ENCODE measurements around the gene CFAP251. TPM values are rescaled to one million over a fixed set of nuclear protein-coding genes. Genes with fewer than 3 reads are reported as not detected.

The CFAP251 gene
- total and polyA plus RNA-seq, 2 donors = 1.2 to 2.0 TPM

DNA sequence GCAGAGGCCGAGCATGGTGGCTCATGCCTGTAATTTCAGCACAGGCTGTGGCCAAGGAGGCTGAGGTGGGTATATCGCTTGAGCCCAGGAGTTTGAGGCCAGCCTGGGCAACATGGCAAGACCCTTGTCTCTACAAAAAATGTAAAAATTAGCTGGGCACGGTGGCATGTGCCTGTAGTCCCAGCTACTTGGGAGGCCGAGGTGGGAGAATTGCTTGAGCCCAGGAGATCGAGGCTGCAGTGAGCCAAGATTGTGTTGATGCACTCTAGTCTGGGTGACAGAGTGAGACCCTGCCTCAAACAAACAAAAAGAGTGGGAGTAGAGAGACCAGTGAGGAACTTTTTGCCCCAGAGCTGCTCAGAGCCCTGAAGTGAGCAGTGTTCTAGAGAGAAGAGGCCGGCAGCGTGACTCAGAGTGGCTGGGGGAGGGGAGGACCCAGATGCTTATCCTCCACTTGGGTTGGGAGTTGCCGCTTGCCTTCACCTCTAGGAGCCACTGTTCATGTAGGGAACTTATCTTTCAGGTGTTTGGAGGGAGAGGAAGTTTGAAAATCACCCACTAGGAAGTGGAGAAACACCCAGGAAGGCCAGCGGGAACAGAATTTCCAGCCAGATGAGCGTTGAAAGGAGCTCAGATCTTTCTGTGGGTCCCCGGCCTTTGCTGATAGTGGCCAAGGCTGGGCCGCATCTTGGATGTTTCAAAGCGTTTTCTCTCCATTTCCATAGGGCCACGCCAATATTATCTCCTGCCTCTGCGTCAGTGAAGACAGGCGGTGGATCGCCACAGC, 15.3 kb downstream of the CFAP251 start:
- Histone ChIP-seq H3K36me3 (ENCODE audit: control insufficient read depth in 2 of 2, insufficient read depth in 2 of 2, low read length in 1 of 2) (peaks cover 0 to 6% of the 10 kb centered on the region in 2 donors), H3K4me1 (ENCODE audit: control insufficient read depth in 2 of 2, insufficient read depth in 2 of 2, low read length in 2 of 2) (peaks cover 3 to 15% of the 10 kb centered on the region in 2 donors), H3K27ac (ENCODE audit: low read depth in 1 of 2, low read length in 1 of 2) (no peak overlapping the region), H3K9me3 (ENCODE audit: control insufficient read depth in 2 of 2, insufficient read depth in 1 of 2, low read length in 1 of 2) (peaks cover 0 to 4% of the 10 kb centered on the region in 2 donors), H3K27me3 (ENCODE audit: control insufficient read depth in 2 of 2, insufficient read depth in 1 of 2, low read length in 1 of 2) (no peaks in the 10 kb centered on the region), H3K4me3 (ENCODE audit: low read length in 2 of 2) (no peak overlapping the region)
- 93% methylated on average over 17 of the region's 17 CpGs for WGBS
- DNase-seq (ENCODE audit: low read depth in 6 of 9, low spot score in 9 of 9) = peak in 3 of 9 donors; percentile 15 to 47 (median 20)

- peaks cover 0 to 4% of the 10 kb centered on the region in 2 donors for H3K9me3 ChIP-seq (ENCODE audit: control insufficient read depth in 2 of 2, insufficient read depth in 1 of 2, low read length in 1 of 2)
- no peak overlapping the region for H3K27ac ChIP-seq (ENCODE audit: low read depth in 1 of 2, low read length in 1 of 2)
- peaks cover 0 to 6% of the 10 kb centered on the region in 2 donors for H3K36me3 ChIP-seq (ENCODE audit: control insufficient read depth in 2 of 2, insufficient read depth in 2 of 2, low read length in 1 of 2)
- WGBS = over 99% methylated on average over 2 of the region's 2 CpGs
- peaks cover 3 to 18% of the 10 kb centered on the region in 2 donors for H3K4me1 ChIP-seq (ENCODE audit: control insufficient read depth in 2 of 2, insufficient read depth in 2 of 2, low read length in 2 of 2)
- no peak overlapping the region for H3K4me3 ChIP-seq (ENCODE audit: low read length in 2 of 2)
- no peak for DNase-seq (ENCODE audit: low read depth in 6 of 9, low spot score in 9 of 9)
- H3K27me3 ChIP-seq (ENCODE audit: control insufficient read depth in 2 of 2, insufficient read depth in 1 of 2, low read length in 1 of 2) = no peaks in the 10 kb centered on the region
Observed at GRCh38 chr12:121934309-121934664, 15.9 kb downstream of the CFAP251 start.

- DNase-seq (ENCODE audit: low read depth in 6 of 9, low spot score in 9 of 9) = peak in 1 of 9 donors; percentile 25
- no peak overlapping the region for H3K27ac ChIP-seq (ENCODE audit: low read depth in 1 of 2, low read length in 1 of 2)
- peaks cover 0 to 4% of the 10 kb centered on the region in 2 donors for H3K9me3 ChIP-seq (ENCODE audit: control insufficient read depth in 2 of 2, insufficient read depth in 1 of 2, low read length in 1 of 2)
- peaks cover 0 to 6% of the 10 kb centered on the region in 2 donors for H3K36me3 ChIP-seq (ENCODE audit: control insufficient read depth in 2 of 2, insufficient read depth in 2 of 2, low read length in 1 of 2)
- H3K27me3 ChIP-seq (ENCODE audit: control insufficient read depth in 2 of 2, insufficient read depth in 1 of 2, low read length in 1 of 2) = no peaks in the 10 kb centered on the region
- H3K4me1 ChIP-seq (ENCODE audit: control insufficient read depth in 2 of 2, insufficient read depth in 2 of 2, low read length in 2 of 2) = peaks cover 3 to 22% of the 10 kb centered on the region in 2 donors
- 76% methylated on average over 7 of the region's 7 CpGs for WGBS
- H3K4me3 ChIP-seq (ENCODE audit: low read length in 2 of 2) = no peak overlapping the region
Observed at GRCh38 chr12:121937654-121938053, 19.3 kb downstream of the CFAP251 start.

DNA sequence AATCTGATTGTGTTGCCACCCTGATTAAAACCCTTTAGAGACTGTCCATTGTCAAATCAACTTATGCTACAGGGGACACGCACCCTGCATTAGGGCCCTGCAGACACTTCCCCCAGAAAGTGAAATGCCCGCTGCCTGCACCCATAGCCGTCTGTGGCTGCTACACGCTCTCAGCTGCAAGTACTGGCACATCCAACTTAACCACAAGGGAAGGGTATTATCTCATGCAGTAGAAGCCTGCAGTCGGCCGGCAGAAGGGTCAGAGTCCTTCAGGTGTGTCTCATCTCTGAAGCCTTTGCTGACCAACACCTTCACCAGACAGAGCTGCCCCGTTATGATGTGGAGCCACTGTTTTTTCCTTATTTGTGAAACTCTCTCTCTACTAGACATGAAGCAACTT, 20.8 kb downstream of the CFAP251 start:
- Histone ChIP-seq H3K9me3 (ENCODE audit: control insufficient read depth in 2 of 2, insufficient read depth in 1 of 2, low read length in 1 of 2) (peaks cover 0 to 4% of the 10 kb centered on the region in 2 donors), H3K27ac (ENCODE audit: low read depth in 1 of 2, low read length in 1 of 2) (no peak overlapping the region)

DNA sequence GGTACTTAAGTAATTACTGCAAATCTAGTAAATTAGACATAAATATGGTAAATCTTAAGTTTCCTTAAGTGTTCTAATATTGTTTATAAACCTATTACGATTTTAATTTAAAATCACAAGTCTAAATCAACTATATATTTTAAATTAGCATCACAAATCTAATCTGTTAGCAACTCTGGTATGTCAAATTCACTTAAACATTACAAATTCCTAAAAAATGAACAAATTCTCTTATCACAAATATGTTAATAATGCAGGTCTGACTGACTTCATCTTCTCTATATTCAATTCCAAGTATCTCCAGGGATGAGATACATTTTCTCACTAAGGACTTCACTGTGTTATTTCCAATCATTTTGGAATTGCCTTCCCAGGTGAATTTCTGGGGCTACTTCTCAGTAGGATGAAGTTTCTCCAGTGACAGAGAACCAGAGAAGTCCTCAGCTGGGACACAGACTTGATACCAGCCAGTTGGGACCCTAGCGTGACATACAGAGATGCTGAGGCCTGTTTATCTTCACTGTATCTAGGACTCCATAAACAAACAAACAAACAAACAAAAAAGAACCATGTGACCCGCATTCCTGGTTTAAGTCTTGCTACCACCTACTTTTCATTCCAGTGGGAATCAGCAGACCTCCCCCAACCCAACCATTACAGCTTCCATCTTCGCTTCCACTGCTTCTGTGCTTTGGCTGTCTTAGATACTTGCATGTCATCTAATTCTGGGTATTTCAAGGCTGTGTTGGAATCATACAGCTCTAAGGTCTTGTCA, 21.8 kb downstream of the CFAP251 start:
- 85% methylated on average over 4 of the region's 4 CpGs for WGBS
- Histone ChIP-seq H3K9me3 (ENCODE audit: control insufficient read depth in 2 of 2, insufficient read depth in 1 of 2, low read length in 1 of 2) (peaks cover 0 to 4% of the 10 kb centered on the region in 2 donors), H3K4me3 (ENCODE audit: low read length in 2 of 2) (no peak overlapping the region), H3K4me1 (ENCODE audit: control insufficient read depth in 2 of 2, insufficient read depth in 2 of 2, low read length in 2 of 2) (peaks cover 3 to 11% of the 10 kb centered on the region in 2 donors), H3K27ac (ENCODE audit: low read depth in 1 of 2, low read length in 1 of 2) (no peak overlapping the region), H3K27me3 (ENCODE audit: control insufficient read depth in 2 of 2, insufficient read depth in 1 of 2, low read length in 1 of 2) (no peaks in the 10 kb centered on the region), H3K36me3 (ENCODE audit: control insufficient read depth in 2 of 2, insufficient read depth in 2 of 2, low read length in 1 of 2) (peaks cover 0 to 6% of the 10 kb centered on the region in 2 donors)
- no peak for DNase-seq (ENCODE audit: low read depth in 6 of 9, low spot score in 9 of 9)

More for the DNA sequence above, 20.8 kb downstream of the CFAP251 start:
- peaks cover 0 to 6% of the 10 kb centered on the region in 2 donors for H3K36me3 ChIP-seq (ENCODE audit: control insufficient read depth in 2 of 2, insufficient read depth in 2 of 2, low read length in 1 of 2)
- peak in 3 of 9 donors; percentile 26 to 58 (median 31) for DNase-seq (ENCODE audit: low read depth in 6 of 9, low spot score in 9 of 9)
- H3K27me3 ChIP-seq (ENCODE audit: control insufficient read depth in 2 of 2, insufficient read depth in 1 of 2, low read length in 1 of 2) = no peaks in the 10 kb centered on the region
- H3K4me3 ChIP-seq (ENCODE audit: low read length in 2 of 2) = no peak overlapping the region
- WGBS = 11% methylated on average over 7 of the region's 7 CpGs
- H3K4me1 ChIP-seq (ENCODE audit: control insufficient read depth in 2 of 2, insufficient read depth in 2 of 2, low read length in 2 of 2) = peaks cover 3 to 11% of the 10 kb centered on the region in 2 donors

GRCh38 chr12:121942145-121942718, 23.8 kb downstream of the CFAP251 start:
- no peaks in the 10 kb centered on the region for H3K27me3 ChIP-seq (ENCODE audit: control insufficient read depth in 2 of 2, insufficient read depth in 1 of 2, low read length in 1 of 2)
- WGBS = 96% methylated on average over 15 of the region's 15 CpGs

DNA sequence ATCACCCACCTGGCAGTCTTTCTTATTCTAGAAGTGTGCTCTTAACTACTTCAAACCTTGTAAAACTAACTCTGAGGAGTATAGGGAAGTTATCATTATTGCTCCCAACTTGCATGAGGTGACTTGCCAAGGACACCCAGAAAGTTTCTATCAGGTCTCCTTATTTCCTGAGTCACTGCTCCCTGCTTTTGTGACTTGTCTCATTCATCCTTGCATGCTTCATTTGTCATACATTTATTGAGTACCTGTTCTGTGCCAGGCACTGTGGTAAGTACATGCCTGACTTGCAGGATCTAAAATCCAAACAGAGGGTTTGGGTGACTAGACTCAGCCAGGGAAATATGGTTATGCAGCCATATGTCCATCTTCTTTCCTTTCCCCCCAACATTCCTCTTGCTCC, 25.5 kb downstream of the CFAP251 start:
- Histone ChIP-seq H3K27me3 (ENCODE audit: control insufficient read depth in 2 of 2, insufficient read depth in 1 of 2, low read length in 1 of 2) (no peaks in the 10 kb centered on the region), H3K4me3 (ENCODE audit: low read length in 2 of 2) (no peak overlapping the region), H3K36me3 (ENCODE audit: control insufficient read depth in 2 of 2, insufficient read depth in 2 of 2, low read length in 1 of 2) (no peaks in the 10 kb centered on the region), H3K4me1 (ENCODE audit: control insufficient read depth in 2 of 2, insufficient read depth in 2 of 2, low read length in 2 of 2) (peaks cover 0 to 8% of the 10 kb centered on the region in 2 donors), H3K27ac (ENCODE audit: low read depth in 1 of 2, low read length in 1 of 2) (no peak overlapping the region), H3K9me3 (ENCODE audit: control insufficient read depth in 2 of 2, insufficient read depth in 1 of 2, low read length in 1 of 2) (peaks cover 0 to 5% of the 10 kb centered on the region in 2 donors)
- no peak for DNase-seq (ENCODE audit: low read depth in 6 of 9, low spot score in 9 of 9)

More at GRCh38 chr12:121942145-121942718, 23.8 kb downstream of the CFAP251 start:
- peaks cover 0 to 3% of the 10 kb centered on the region in 2 donors for H3K36me3 ChIP-seq (ENCODE audit: control insufficient read depth in 2 of 2, insufficient read depth in 2 of 2, low read length in 1 of 2)
- H3K9me3 ChIP-seq (ENCODE audit: control insufficient read depth in 2 of 2, insufficient read depth in 1 of 2, low read length in 1 of 2) = peaks cover 0 to 9% of the 10 kb centered on the region in 2 donors
- peaks cover 3 to 11% of the 10 kb centered on the region in 2 donors for H3K4me1 ChIP-seq (ENCODE audit: control insufficient read depth in 2 of 2, insufficient read depth in 2 of 2, low read length in 2 of 2)
- no peak for DNase-seq (ENCODE audit: low read depth in 6 of 9, low spot score in 9 of 9)
- no peak overlapping the region for H3K4me3 ChIP-seq (ENCODE audit: low read length in 2 of 2)
- peak overlapping the region; percentile 2 to 60 for H3K27ac ChIP-seq (ENCODE audit: low read depth in 1 of 2, low read length in 1 of 2)

DNA sequence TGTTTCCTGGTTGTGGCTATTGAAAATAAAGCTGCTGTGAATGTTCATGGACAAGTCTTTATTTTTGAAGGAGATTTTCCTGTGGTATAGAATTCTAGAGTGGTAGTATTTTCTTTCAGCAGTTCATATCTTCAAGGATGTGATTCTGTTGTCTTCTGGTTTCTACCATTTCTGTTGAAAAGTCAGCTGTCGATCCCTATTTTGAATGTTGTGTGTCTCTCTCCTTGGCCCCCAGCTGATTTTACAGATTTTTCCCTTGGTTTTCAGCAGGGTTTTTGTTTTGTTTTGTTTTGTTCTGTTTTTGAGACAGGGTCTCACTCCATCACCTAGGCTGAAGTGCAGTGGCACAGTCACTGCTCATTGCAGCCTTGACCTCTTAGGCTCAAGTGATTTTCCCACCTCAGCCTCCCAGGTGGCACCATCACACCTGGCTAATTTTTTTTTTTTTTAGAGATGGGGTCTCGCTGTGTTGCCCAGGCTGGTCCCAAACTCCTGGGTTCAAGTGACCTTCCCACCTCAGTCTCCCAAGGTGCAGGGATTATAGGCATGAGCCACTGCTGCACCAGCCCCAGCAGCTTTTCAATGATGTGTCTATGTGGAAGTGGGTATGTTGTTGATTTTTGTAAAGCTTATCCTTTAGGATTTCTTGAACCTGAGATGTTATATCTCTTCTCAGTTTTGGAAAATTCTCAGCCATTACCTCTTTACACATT, 28.1 kb downstream of the CFAP251 start:
- no peak for DNase-seq (ENCODE audit: low read depth in 6 of 9, low spot score in 9 of 9)
- H3K27ac ChIP-seq (ENCODE audit: low read depth in 1 of 2, low read length in 1 of 2) = no peak overlapping the region
- no peaks in the 10 kb centered on the region for H3K36me3 ChIP-seq (ENCODE audit: control insufficient read depth in 2 of 2, insufficient read depth in 2 of 2, low read length in 1 of 2)
- H3K9me3 ChIP-seq (ENCODE audit: control insufficient read depth in 2 of 2, insufficient read depth in 1 of 2, low read length in 1 of 2) = peaks cover 0 to 5% of the 10 kb centered on the region in 2 donors
- 98% methylated on average over 2 of the region's 2 CpGs for WGBS
- no peaks in the 10 kb centered on the region for H3K27me3 ChIP-seq (ENCODE audit: control insufficient read depth in 2 of 2, insufficient read depth in 1 of 2, low read length in 1 of 2)
- no peak overlapping the region for H3K4me3 ChIP-seq (ENCODE audit: low read length in 2 of 2)
- H3K4me1 ChIP-seq (ENCODE audit: control insufficient read depth in 2 of 2, insufficient read depth in 2 of 2, low read length in 2 of 2) = peaks cover 0 to 3% of the 10 kb centered on the region in 2 donors
